CD14-positive monocyte (primary cell): ENCODE measurements around the gene FAM169A. TPM values are rescaled to one million over a fixed set of nuclear protein-coding genes. Genes with fewer than 3 reads are reported as not detected.

Experiments
- DNase-seq, 3 donors: peaks; one replicate each; pipeline ENCODE4 v3.0.0-alpha.2; 2011 to 2022
- H2AFZ ChIP-seq: 2 replicates; pipeline ENCODE4 v1.6.0; 2012; ENCODE audit warnings: mild to moderate bottlenecking, low read depth, low read length, inconsistent platforms; ENCODE audit not compliant: insufficient read depth, poor library complexity, severe bottlenecking
- H3K27ac ChIP-seq, 2 donors: 1 replicate in 1 of 2; 2 replicates in 1 of 2; pipeline ENCODE4 v1.5.1; 2012 to 2013; ENCODE audit warnings: low read length in 2 of 2, control low read depth in 1 of 2, inconsistent platforms in 1 of 2, low read depth in 1 of 2, mild to moderate bottlenecking in 1 of 2
- H3K27me3 ChIP-seq, 2 donors: one replicate each; pipeline versions ENCODE4 v1.6.0 to v1.6.1; 2011 to 2013; ENCODE audit warnings: low read length in 2 of 2; ENCODE audit not compliant: control insufficient read depth in 2 of 2, insufficient read depth in 2 of 2
- H3K36me3 ChIP-seq, 2 donors: replicated peaks in 1 of 2; 1 replicate in 1 of 2; 2 replicates in 1 of 2; pipeline versions ENCODE4 v1.5.1 to v1.6.1; 2012 to 2013; ENCODE audit warnings: low read length in 2 of 2, control low read depth in 1 of 2, inconsistent platforms in 1 of 2, mild to moderate bottlenecking in 1 of 2; ENCODE audit not compliant: insufficient read depth in 2 of 2, control insufficient read depth in 1 of 2
- H3K4me1 ChIP-seq, 2 donors: 1 replicate in 1 of 2; 2 replicates in 1 of 2; pipeline versions ENCODE4 v1.5.1 to v1.6.1; 2012 to 2013; ENCODE audit warnings: low read length in 2 of 2, control low read depth in 1 of 2, inconsistent platforms in 1 of 2, mild to moderate bottlenecking in 1 of 2, moderate library complexity in 1 of 2; ENCODE audit not compliant: insufficient read depth in 2 of 2, control insufficient read depth in 1 of 2
- H3K4me2 ChIP-seq: replicated peaks from 2 replicates; pipeline ENCODE3; 2012; ENCODE audit warnings: low read length, moderate library complexity, mild to moderate bottlenecking; ENCODE audit not compliant: poor library complexity, severe bottlenecking; ENCODE audit errors: extremely low read depth
- H3K4me3 ChIP-seq, 3 experiments: fragments of 200-600 bp in 1 of 3; sonication (generic) in 1 of 3; replicated peaks in 1 of 3; 1 replicate in 2 of 3; 2 replicates in 1 of 3; pipeline ENCODE4 v1.5.1; 2011 to 2013; ENCODE audit warnings: low read length in 3 of 3, mild to moderate bottlenecking in 3 of 3, control low read depth in 2 of 3, low read depth in 2 of 3, inconsistent platforms in 1 of 3, moderate library complexity in 1 of 3
- H3K79me2 ChIP-seq: 2 replicates; pipeline ENCODE4 v1.6.0; 2012; ENCODE audit warnings: mild to moderate bottlenecking, control low read depth, inconsistent platforms, low read length, moderate library complexity; ENCODE audit not compliant: insufficient read depth
- H3K9ac ChIP-seq: 2 replicates; pipeline ENCODE4 v1.6.0; 2017; ENCODE audit warnings: low read length, mild to moderate bottlenecking; ENCODE audit not compliant: insufficient read depth, poor library complexity, severe bottlenecking
- H3K9me3 ChIP-seq, 2 donors: replicated peaks in 1 of 2; 1 replicate in 1 of 2; 2 replicates in 1 of 2; pipeline versions ENCODE4 v1.5.1 to v1.6.1; 2012 to 2013; ENCODE audit warnings: low read length in 2 of 2, control low read depth in 1 of 2; ENCODE audit not compliant: control insufficient read depth in 1 of 2, insufficient read depth in 1 of 2
- H4K20me1 ChIP-seq: 2 replicates; pipeline ENCODE4 v1.6.0; 2012; ENCODE audit warnings: mild to moderate bottlenecking, low read length, control low read depth, moderate library complexity; ENCODE audit not compliant: insufficient read depth
- H3K27ac Mint-ChIP-seq, 7 donors: one replicate each; pipeline ENCODE4 v1.8.0; 2020; ENCODE audit warnings: mild to moderate bottlenecking in 7 of 7, mixed read lengths in 7 of 7, moderate library complexity in 6 of 7, inconsistent platforms in 2 of 7
- H3K27me3 Mint-ChIP-seq, 3 donors: one replicate each; pipeline ENCODE4 v1.8.0; 2021 to 2022; ENCODE audit warnings: low read depth in 3 of 3, mild to moderate bottlenecking in 3 of 3, mixed read lengths in 3 of 3, moderate library complexity in 3 of 3, inconsistent platforms in 1 of 3
- H3K36me3 Mint-ChIP-seq, 2 donors: one replicate each; pipeline ENCODE4 v1.8.0; 2020; ENCODE audit warnings: mixed read lengths in 2 of 2, inconsistent platforms in 1 of 2, mild to moderate bottlenecking in 1 of 2
- H3K4me1 Mint-ChIP-seq: one replicate; pipeline ENCODE4 v1.8.0; 2020; ENCODE audit warnings: mild to moderate bottlenecking, mixed read lengths
- H3K4me3 Mint-ChIP-seq, 2 donors: one replicate each; pipeline ENCODE4 v1.8.0; 2020; ENCODE audit warnings: mild to moderate bottlenecking in 2 of 2, mixed read lengths in 2 of 2, moderate library complexity in 1 of 2
- H3K9me3 Mint-ChIP-seq, 7 donors: one replicate each; pipeline ENCODE4 v1.8.0; 2020 to 2022; ENCODE audit warnings: mixed read lengths in 7 of 7, mild to moderate bottlenecking in 6 of 7, moderate library complexity in 6 of 7, inconsistent platforms in 2 of 7
- WGBS: methylation state at CpG from one replicate; pipeline ENCODE4 v1.1.5; 2013; ENCODE audit warnings: missing lambda C conversion rate; ENCODE audit not compliant: insufficient coverage; 5-methylcytosine and 5-hydroxymethylcytosine counted together
- intact Hi-C, 2 donors: fragments of 100-400 bp; cut with micrococcal nuclease; formaldehyde crosslinking; loops; one replicate each; pipeline versions ENCODE4 v1.15.0 to v1.15.1; 2023
- polyA plus RNA-seq, 3 donors: library from polyadenylated mRNA; depleted of rRNA in 1 of 3; unstranded in 2 of 3; stranded (reverse) in 1 of 3; fragments of 300-500 nt in 2 of 3; fragments of >200 nt in 1 of 3; fragmentation: Illumina TruSeq in 2 of 3; gene quantifications; 1 replicate in 2 of 3; 2 replicates in 1 of 3; pipeline ENCODE4 v1.2.3, GENCODE V29; 2012 to 2021
- TF ChIP-seq, protein P1 (sequence below): fragments of 200-600 bp; IDR thresholded peaks from one replicate; pipeline ENCODE4 v1.8.0; 2022; ENCODE audit warnings: antibody characterized with exemption, mild to moderate bottlenecking

The FAM169A gene
- polyA plus RNA-seq, 3 donors, result not detected

DNA sequence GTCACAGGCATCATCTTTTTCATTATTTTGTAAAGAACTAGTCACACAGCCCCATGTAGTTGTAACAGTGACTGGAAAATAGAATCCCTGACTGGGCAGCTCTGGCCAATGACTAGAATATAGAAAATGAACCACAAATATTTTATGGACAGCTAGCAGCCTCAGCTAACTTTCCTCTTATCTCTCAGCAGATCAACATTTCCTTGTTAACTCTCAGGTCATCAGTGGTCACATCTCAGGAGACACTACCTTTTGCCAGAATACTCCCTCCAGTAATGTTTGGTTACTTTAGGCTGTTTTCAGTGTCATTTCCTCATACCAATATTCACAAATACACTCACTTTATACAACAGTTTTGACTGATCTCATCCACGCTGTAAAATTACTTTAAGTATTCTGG, 43.9 kb downstream of the FAM169A start:
- H3K27ac Mint-ChIP-seq, result no peak overlapping the region
- Histone ChIP-seq H3K27ac (no peak overlapping the region), H3K9ac (no peak overlapping the region), H3K9me3 (no peaks in the 10 kb centered on the region), H3K4me2 (no peak overlapping the region), H3K4me1 (no peaks in the 10 kb centered on the region), H3K27me3 (no peaks in the 10 kb centered on the region), H3K36me3 (no peaks in the 10 kb centered on the region), H3K79me2 (no peaks in the 10 kb centered on the region), H2AFZ (no peak overlapping the region), H3K4me3 (no peak overlapping the region), H4K20me1 (no peaks in the 10 kb centered on the region)
- TF ChIP-seq, protein P1, sequence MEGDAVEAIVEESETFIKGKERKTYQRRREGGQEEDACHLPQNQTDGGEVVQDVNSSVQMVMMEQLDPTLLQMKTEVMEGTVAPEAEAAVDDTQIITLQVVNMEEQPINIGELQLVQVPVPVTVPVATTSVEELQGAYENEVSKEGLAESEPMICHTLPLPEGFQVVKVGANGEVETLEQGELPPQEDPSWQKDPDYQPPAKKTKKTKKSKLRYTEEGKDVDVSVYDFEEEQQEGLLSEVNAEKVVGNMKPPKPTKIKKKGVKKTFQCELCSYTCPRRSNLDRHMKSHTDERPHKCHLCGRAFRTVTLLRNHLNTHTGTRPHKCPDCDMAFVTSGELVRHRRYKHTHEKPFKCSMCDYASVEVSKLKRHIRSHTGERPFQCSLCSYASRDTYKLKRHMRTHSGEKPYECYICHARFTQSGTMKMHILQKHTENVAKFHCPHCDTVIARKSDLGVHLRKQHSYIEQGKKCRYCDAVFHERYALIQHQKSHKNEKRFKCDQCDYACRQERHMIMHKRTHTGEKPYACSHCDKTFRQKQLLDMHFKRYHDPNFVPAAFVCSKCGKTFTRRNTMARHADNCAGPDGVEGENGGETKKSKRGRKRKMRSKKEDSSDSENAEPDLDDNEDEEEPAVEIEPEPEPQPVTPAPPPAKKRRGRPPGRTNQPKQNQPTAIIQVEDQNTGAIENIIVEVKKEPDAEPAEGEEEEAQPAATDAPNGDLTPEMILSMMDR, result no peak
- H3K9me3 Mint-ChIP-seq, result no peaks in the 10 kb centered on the region
- peaks cover 15% of the 10 kb centered on the region for H3K4me1 Mint-ChIP-seq
- H3K36me3 Mint-ChIP-seq, result no peaks in the 10 kb centered on the region
- H3K4me3 Mint-ChIP-seq, result no peak overlapping the region
- H3K27me3 Mint-ChIP-seq, result no peaks in the 10 kb centered on the region
- intact Hi-C loops, result no loop called here
- WGBS, result 100% methylated on average over 1 of the region's 1 CpG
- no peak for DNase-seq

- Histone ChIP-seq H3K4me1 (no peaks in the 10 kb centered on the region), H3K36me3 (no peaks in the 10 kb centered on the region), H3K27me3 (no peaks in the 10 kb centered on the region), H3K4me2 (no peak overlapping the region), H3K4me3 (no peak overlapping the region), H3K9me3 (no peaks in the 10 kb centered on the region), H4K20me1 (no peaks in the 10 kb centered on the region), H3K9ac (no peak overlapping the region), H3K27ac (no peak overlapping the region), H3K79me2 (no peaks in the 10 kb centered on the region), H2AFZ (no peak overlapping the region)
- Mint-ChIP-seq H3K4me3 (no peak overlapping the region), H3K27ac (no peak overlapping the region), H3K36me3 (no peaks in the 10 kb centered on the region), H3K27me3 (peaks cover 0 to 2% (median 0%) of the 10 kb centered on the region in 3 donors), H3K9me3 (no peaks in the 10 kb centered on the region), H3K4me1 (peaks cover 27% of the 10 kb centered on the region)
- no CpG with 5 or more reads among the region's 1 CpG for WGBS
- TF ChIP-seq, protein P1, result no peak
- intact Hi-C loops, result no loop called here
- DNase-seq, result no peak
These were observed 49.3 kb downstream of the FAM169A start for GRCh38 chr5:74816875-74817274.
